GM18511 (cell line): ENCODE measurements around the gene SPDYE8.
"Not testable (repeated sequence)": the region's sequence is repeated elsewhere in the genome, so short reads cannot be mapped to it uniquely, and the experiment has no call there.

Source experiments
- ATAC-seq: cut with Tn5 transposase; IDR thresholded peaks from one replicate; pipeline ENCODE4 v1.9.1; 2021; ENCODE audit warnings: mild to moderate bottlenecking, moderate library complexity; ENCODE audit not compliant: unreplicated experiment

The SPDYE8 gene, protein sequence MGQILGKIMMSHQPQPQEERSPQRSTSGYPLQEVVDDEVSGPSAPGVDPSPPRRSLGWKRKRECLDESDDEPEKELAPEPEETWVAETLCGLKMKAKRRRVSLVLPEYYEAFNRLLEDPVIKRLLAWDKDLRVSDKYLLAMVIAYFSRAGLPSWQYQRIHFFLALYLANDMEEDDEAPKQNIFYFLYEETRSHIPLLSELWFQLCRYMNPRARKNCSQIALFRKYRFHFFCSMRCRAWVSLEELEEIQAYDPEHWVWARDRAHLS

DNA sequence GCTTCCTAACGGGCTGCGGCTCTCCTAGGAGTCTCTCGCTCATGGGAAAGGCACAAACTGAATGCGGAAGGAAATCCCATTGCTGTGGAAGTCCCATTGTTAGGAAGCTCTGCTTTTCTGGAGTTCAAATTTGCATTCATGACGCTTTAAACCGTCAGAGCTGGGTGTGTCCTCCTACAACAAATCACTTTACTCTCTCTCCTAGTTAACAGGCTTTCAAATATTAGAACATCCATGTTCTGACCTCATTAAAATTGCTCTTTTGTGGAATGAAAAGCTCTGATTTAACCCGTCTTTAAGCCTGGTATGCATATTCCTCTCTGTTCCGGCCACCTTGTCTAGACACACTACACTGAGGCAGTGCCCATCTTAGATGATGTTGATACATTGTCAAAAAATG, at the start of gene SPDYE8:
TSS of gene SPDYE8 (minus strand) at position 101 of the 400 bp plus-strand sequence. CDS start 1,800 bp downstream, outside the sequence.
- not testable (repeated sequence) for ATAC-seq

DNA sequence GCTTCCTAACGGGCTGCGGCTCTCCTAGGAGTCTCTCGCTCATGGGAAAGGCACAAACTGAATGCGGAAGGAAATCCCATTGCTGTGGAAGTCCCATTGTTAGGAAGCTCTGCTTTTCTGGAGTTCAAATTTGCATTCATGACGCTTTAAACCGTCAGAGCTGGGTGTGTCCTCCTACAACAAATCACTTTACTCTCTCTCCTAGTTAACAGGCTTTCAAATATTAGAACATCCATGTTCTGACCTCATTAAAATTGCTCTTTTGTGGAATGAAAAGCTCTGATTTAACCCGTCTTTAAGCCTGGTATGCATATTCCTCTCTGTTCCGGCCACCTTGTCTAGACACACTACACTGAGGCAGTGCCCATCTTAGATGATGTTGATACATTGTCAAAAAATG, 28.2 kb upstream of the SPDYE8 start, which contains the start of gene SPDYE11:
TSS of gene SPDYE11 (minus strand) at position 101 of the 400 bp plus-strand sequence. CDS start 1,800 bp downstream, outside the sequence.
- not testable (repeated sequence) for ATAC-seq

DNA sequence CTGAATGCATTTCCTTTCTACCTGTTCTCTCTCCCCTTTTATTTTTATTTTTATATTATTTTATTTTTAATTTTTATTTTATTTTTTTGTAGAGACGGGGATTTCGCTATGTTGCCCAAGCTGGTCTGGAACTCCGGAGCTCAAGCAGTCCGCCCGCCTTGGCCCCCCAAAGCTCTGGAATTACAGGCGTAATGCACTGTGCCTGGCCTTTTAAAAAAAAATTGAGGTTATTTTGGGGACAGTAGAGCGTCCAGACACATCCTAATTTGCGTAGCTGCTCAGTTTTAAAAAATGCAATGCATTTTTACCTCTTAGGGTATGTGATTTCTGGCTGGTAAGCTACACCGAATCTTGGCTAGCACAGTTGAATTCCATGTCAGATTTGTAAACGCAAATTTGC, 23.1 kb downstream of the SPDYE8 start:
- ATAC-seq, result not testable (repeated sequence)

DNA sequence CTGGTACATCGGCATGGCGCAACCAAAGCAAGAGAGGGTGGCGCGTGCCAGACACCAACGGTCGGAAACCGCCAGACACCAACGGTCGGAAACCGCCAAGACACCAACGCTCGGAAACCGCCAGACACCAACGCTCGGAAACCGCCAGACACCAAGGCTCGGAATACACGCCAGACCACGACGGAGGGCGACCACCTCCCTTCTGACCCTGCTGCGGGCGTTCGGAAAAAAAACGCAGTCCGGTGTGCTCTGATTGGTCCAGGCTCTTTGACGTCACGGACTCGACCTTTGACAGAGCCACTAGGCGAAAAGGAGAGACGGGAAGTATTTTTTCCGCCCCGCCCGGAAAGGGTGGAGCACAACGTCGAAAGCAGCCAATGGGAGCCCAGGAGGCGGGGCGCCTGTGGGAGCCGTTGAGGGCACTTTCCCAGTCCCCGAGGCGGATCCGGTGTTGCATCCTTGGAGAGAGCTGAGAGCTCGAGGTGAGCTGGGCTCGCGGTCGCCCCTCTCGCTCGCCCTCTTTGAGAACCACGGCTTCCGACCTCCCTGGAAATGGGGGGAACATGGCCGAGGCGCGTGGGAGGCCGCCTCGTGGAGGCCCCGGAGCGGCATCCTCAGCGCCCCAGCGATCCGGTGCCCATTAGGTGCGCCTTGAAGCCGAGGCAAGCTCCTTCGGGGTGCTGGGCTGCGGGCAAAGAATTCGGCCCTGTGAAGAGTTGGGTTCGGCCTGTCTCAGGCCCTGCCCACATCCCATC, 23.7 kb downstream of the SPDYE8 start:
- peak; percentile 92 for ATAC-seq

DNA sequence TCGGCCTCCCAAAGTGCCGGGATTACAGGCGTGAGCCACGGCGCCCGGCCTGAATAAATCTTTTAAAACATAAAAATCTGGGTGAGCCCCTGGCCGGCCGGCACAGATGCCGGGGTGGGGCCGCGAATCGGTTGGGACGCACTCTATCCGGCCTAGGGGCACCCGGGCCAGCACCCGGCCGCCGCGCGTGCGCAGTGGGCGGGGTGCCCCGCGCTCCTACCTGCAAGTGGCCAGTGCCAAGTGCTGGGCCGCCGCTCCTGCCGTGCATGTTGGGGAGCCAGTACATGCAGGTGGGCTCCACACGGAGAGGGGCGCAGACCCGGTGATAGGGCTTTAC, 24.2 kb downstream of the SPDYE8 start:
- peak; percentile 86 for ATAC-seq

DNA sequence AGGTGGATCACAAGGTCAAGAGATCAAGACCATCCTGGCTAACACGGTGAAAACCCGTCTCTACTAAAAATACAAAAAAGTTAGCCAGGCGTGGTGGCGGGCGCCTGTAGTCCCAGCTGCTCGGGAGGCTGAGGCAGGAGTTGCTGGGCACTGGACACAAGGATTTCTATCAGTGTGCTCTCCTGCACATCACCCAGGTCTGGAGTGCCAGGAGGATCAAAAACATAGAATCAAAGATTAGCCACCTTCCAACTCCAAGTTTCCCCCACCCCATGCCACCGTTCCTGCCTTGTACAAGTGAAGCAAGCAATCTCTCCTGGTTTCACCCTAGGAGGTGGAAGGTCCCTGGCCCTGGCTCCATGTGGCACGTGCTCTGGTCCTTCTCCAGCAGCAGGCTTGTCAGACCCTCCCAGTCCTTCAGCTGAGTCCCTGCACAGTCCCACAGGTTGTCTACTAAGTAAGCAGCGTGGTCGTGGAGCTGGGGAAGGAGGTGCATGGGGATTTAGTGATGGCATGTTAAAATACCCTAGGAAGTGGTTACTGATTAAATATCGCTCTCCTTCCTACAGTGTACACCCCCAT, 31.6 kb downstream of the SPDYE8 start:
- not testable (repeated sequence) for ATAC-seq

DNA sequence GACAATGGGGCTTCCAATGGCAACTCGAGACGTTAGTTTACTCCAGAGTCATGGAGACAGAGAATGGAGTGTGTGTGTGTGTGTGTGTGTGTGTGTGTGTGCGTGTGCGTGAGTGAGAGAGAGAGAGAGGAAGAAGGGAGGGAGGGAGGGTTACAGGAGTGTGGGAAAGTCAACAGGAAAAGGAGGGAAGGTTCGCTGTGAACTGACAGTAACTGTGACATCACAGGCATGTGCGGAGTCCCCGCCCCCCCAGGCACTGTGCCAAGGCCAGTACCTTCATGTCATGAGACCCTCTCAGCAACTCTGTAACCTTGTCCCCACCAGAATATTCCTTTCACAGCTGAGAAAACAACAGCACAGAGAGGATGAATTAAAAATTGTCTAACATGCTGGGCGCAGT, 32.1 kb downstream of the SPDYE8 start:
- ATAC-seq, result not testable (repeated sequence)

DNA sequence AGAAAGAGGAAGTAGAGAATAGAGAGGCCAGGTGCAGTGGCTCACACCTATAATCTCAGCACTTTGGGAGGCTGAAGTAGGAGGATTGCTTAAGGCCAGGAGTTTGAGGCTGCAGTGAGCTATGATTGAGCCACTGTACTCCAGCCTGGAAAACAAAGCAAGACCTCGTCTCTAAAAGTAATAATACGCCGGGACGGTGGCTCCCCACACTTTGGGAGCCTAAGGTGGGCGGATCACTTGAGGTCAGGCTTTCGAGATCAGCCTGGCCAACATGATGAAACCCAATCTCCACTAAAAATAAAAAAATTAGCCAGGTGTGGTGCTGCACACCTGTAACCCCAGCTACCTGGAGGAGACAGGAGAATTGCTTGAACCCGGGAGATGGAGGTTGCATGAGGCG, 34.1 kb downstream of the SPDYE8 start:
- ATAC-seq, result not testable (repeated sequence)

DNA sequence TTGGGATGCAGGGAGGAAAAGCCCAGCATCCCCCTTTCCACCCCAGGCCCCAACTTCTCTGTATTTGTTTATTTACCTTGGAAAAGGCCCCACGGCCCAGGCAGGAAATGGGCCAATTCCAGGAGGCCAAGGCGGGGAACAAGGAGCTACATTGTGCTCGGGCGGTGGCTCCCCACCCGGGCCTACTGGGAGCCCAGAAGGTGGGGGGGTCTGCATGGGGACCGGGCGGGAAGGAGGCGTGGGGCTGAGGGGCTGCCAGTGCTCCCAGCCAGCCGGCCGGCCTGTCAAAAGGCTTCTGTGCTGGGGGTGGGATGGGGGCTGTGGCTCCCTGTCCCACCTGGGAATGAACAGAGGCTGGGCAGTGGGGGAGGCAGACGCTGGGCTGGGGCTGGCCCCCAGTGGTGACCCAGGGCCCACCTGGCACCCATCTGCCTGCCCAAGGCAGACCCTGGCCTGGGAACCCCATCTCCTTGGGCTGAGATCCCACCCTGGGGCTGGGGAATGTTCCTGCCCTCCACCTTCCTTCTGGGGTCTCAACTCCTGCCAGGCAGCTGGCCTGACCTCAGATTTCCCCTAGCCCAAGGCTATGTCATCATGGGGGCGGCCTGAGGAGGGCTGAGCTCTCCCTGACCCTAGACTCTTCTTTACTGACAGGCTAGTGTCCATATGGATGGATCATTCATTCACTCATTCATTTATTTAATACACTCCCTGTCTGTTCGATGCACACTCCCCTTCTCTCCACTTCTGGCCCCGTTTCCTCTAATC, 39.2 kb downstream of the SPDYE8 start:
- ATAC-seq, result not testable (repeated sequence)

DNA sequence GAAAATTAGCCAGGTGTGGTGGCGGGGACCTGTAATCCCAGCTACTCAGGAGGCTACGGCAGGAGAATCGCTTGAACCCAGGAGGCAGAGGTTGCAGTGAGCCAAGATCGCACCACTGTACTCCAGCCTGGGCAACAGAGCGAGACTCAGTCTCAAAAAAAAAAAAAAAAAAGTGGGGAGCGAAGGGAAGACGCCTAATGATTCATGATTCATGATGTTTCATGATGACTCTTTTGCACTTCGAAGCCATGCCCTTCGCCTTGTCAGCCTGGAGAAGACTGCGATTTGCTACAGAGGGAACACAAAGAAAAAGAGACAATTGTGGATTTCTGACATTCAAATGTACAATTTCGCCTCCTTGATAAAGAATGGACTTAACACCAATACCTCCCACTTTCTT, 47.5 kb downstream of the SPDYE8 start:
- ATAC-seq, result not testable (repeated sequence)

DNA sequence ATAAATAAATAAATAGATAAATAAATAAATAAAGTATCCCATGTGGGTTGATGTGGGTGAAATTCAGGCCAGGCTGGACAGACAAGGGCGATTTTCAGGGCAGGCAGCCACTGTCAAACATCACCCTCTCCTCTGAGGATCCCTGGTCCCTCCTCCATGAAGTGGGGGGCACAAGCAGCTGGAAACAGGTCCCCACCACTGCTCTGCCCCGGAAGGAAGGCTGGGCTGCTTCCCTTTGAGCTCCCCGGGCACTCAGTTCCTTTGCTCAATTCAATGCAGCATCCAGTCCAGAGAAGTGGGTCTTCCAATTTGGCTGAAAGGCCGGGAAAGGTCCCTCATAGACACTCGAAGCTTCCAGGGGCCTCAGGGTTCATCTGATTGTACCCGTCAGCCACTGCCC, 49.2 kb downstream of the SPDYE8 start:
- ATAC-seq, result not testable (repeated sequence)

DNA sequence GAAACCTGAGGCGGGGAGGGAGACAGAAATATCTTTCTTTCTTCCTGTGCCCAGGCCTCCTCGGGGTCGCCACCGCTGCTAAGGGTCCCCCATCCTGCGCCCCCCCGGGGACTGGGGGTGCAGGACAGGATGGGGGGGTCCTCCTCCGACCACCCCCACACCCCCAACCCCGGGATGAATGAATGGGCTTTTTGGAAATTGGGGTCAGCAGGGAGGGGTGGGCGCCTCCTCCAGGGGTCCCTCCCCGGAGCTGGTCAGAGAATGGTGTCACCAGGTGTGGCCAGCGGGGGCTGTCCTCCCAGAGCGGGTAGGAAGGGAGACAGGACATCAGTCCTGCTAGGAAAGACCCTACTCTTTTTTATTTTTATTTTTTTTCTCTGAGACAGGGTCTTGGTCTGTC, 53.1 kb downstream of the SPDYE8 start:
- ATAC-seq, result not testable (repeated sequence)

DNA sequence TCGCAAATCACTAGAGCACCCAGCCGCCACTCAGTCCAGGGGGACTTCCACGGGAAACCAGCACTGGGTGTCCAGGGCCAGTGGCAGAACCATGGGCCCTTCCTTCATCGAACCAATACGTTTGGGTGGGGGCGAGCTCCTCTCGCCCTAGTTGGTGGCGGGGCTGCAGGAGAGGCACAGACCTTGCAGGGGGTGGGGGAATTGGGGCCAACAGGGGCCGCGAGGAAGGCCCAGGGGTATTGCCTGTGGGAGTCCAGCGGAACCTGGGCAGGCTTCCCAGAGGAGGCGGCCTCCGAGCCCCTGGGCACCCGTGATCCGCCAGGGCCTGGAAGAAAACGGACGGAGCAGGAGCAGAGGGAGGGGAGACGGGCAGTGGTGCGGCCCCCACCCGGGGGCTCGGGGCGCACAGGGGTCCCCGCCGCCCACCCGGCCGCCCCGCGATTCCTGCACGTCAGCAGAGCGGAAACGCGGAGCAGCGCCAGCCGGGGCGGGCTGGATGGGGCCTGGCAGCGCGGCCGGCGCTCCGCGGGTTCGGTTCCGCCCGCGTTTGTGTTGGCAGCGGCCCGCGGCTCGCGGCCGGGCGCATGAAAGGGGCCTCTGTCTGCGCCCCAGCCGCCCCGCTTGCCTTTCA, 53.8 kb downstream of the SPDYE8 start:
- ATAC-seq, result not testable (repeated sequence)

DNA sequence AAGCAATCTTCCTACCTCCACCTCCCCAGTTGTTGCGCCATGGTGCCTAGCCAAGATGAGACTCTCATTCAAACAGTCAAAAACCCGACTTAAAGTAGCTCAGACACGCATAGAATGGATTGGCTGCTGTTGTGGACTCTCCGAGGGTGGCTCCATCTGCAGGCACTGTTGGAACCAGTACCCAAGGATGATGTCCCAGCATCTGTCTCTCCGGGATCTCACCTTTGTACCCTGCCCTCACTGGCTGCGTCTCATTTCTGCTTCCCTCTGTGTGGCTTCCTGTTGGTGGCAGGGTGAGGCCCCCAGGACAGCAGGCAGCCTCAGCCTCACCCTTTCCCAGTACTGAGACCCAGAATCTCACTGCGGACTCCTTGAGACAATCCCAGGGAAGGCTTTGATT, 54.8 kb downstream of the SPDYE8 start:
- ATAC-seq, result not testable (repeated sequence)

DNA sequence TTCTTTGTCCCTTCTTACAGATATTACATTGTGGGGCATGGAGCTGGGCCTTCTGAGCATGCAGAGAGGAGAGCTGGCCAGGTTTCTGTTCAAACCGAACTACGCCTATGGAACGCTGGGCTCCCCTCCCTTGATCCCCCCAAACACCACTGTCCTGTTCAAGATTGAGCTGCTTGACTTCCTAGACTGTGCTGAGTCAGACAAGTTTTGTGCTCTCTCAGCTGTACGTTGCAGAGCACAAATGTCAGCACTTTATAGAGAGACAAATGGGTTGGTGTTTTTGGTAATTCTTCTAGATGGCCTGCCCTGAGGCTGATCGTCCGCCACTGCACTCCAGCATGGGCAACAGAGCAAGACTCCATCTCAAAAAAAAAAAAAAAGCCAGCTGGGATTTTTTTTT, 58.1 kb downstream of the SPDYE8 start:
- ATAC-seq, result not testable (repeated sequence)
